Right ventricle myocardium superior (tissue), 1 donor: ENCODE results near the gene SPATA31D3. TPM values are rescaled to one million over a fixed set of nuclear protein-coding genes. Genes with fewer than 3 reads are reported as not detected.
"Not testable (repeated sequence)": the region's sequence is repeated elsewhere in the genome, so short reads cannot be mapped to it uniquely, and the experiment has no call there.

Experiments
- ATAC-seq: fragments of 200-7000 bp; cut with Tn5 transposase; one replicate; pipeline ENCODE4 v1.9.1; 2020; ENCODE audit warnings: mild to moderate bottlenecking; ENCODE audit not compliant: poor library complexity
- DNase-seq: peaks from one replicate; pipeline ENCODE4 v3.0.0-alpha.2; 2020
- intact Hi-C: fragments of 100-400 bp; cut with DNase I; formaldehyde crosslinking; loops from one replicate; pipeline ENCODE4 v1.11.2; 2022
- total RNA-seq: library from RNA; stranded (reverse); fragmentation: NEBNext Ultra II Directional; extraction: Animal tissue kit (Norgen Biotek cat#: 25700); gene quantifications from one replicate; pipeline ENCODE4 v1.2.1, GENCODE V29; 2021
- donor health status: DM: no; HTN: yes; CAD: no; lungs with severe emphysema.

The SPATA31D3 gene
- total RNA-seq, 1 donor from 2014 or later, result not detected

- ATAC-seq (no peak), DNase-seq (no peak)
- intact Hi-C loops, result no loop called here
Observed at GRCh38 chr9:81969971-81970370, 26.7 kb downstream of the SPATA31D3 start.

- intact Hi-C loops, result no loop called here
- DNase-seq, result no peak
- no peak for ATAC-seq
Observed at GRCh38 chr9:81971727-81972126, 28.4 kb downstream of the SPATA31D3 start.

- DNase-seq (no peak), ATAC-seq (peak; percentile 51)
- intact Hi-C loops, result no loop called here
Observed at GRCh38 chr9:81974764-81975163, 31.5 kb downstream of the SPATA31D3 start.

GRCh38 chr9:81976351-81976750, 33.1 kb downstream of the SPATA31D3 start:
- intact Hi-C loops, result no loop called here
- ATAC-seq (no peak), DNase-seq (no peak)

- DNase-seq, result no peak
- no peak for ATAC-seq
- intact Hi-C loops, result no loop called here
Observed at GRCh38 chr9:81979196-81979595, 35.9 kb downstream of the SPATA31D3 start.

GRCh38 chr9:81980568-81980967, 37.3 kb downstream of the SPATA31D3 start:
- ATAC-seq, result no peak
- DNase-seq, result no peak
- intact Hi-C loops, result no loop called here

- ATAC-seq (no peak), DNase-seq (no peak)
- intact Hi-C loops, result no loop called here
Observed at GRCh38 chr9:81981883-81982282, 38.6 kb downstream of the SPATA31D3 start.

GRCh38 chr9:81984928-81985327, 41.6 kb downstream of the SPATA31D3 start:
- intact Hi-C loops, result no loop called here
- DNase-seq (no peak), ATAC-seq (no peak)

GRCh38 chr9:81986051-81986450, 42.8 kb downstream of the SPATA31D3 start:
- no peak for DNase-seq
- ATAC-seq, result no peak
- intact Hi-C loops, result no loop called here

GRCh38 chr9:81988472-81988871, 45.2 kb downstream of the SPATA31D3 start, which contains the start of gene SPATA31D1:
TSS of gene SPATA31D1 (plus strand) at chr9:81988772. CDS start at chr9:81988819, 47 bp downstream.
- intact Hi-C loops, ATAC-seq, DNase-seq: not testable (repeated sequence)

- ATAC-seq, result no peak
- intact Hi-C loops, result no loop called here
- no peak for DNase-seq
Observed at GRCh38 chr9:81989700-81990099, 46.4 kb downstream of the SPATA31D3 start.

GRCh38 chr9:81993656-81994055, 50.4 kb downstream of the SPATA31D3 start:
- no peak for DNase-seq
- ATAC-seq, result no peak
- intact Hi-C loops, result no loop called here

Other genes with a start within 250 kb of the SPATA31D3 start
- not detected for gene SPATA31D4, start 15.1 kb upstream of the SPATA31D3 start, total RNA-seq
- gene SPATA31D1, start 45.3 kb downstream of the SPATA31D3 start, total RNA-seq, result not detected